Calu3 (cell line): ENCODE results near the gene ANKRD28. TPM values are rescaled to one million over a fixed set of nuclear protein-coding genes. Genes with fewer than 3 reads are reported as not detected.
A peak's percentile ranks its signal among the peaks of the same experiment; 100 is the strongest.
"Not testable (repeated sequence)": the region's sequence is repeated elsewhere in the genome, so short reads cannot be mapped to it uniquely, and the experiment has no call there.

Source experiments
- BruUV-seq: library from RNA; stranded (reverse); fragments of 400-500 nt; replicated peaks from 2 replicates; lab custom pipeline; 2021; lab: Mats Ljungman, UMichigan
- CTCF ChIA-PET: fragments of 300-600 bp; sonication (Branson Sonifier 250); formaldehyde crosslinking; loops from one replicate; lab custom pipeline; 2022; ENCODE audit warnings: antibody characterized with exemption; lab: Charles Lee
- DNase-seq: peaks from one replicate; pipeline ENCODE4 v3.0.0; 2022
- H3K27ac Mint-ChIP-seq: one replicate; pipeline ENCODE4 v1.8.0; 2022; ENCODE audit warnings: mixed read lengths; ENCODE audit not compliant: unreplicated experiment
- H3K27me3 Mint-ChIP-seq: one replicate; pipeline ENCODE4 v1.8.0; 2022; ENCODE audit warnings: mixed read lengths; ENCODE audit not compliant: unreplicated experiment
- H3K36me3 Mint-ChIP-seq: one replicate; pipeline ENCODE4 v1.8.0; 2022; ENCODE audit warnings: mild to moderate bottlenecking, moderate library complexity, mixed read lengths; ENCODE audit not compliant: insufficient read depth, unreplicated experiment
- H3K4me1 Mint-ChIP-seq: one replicate; pipeline ENCODE4 v1.8.0; 2022; ENCODE audit warnings: mild to moderate bottlenecking, low read depth, mixed read lengths; ENCODE audit not compliant: unreplicated experiment
- H3K4me3 Mint-ChIP-seq: one replicate; pipeline ENCODE4 v1.8.0; 2022; ENCODE audit warnings: mild to moderate bottlenecking, low read depth, moderate library complexity, mixed read lengths; ENCODE audit not compliant: unreplicated experiment
- H3K9me3 Mint-ChIP-seq: one replicate; pipeline ENCODE4 v1.8.0; 2022; ENCODE audit warnings: low read depth, mixed read lengths; ENCODE audit not compliant: unreplicated experiment
- intact Hi-C: fragments of 100-400 bp; cut with micrococcal nuclease; formaldehyde crosslinking; loops from one replicate; pipeline ENCODE4 v1.10.0; 2022; ENCODE audit not compliant: unreplicated experiment
- total RNA-seq: library from RNA; stranded (reverse); gene quantifications from 2 replicates; pipeline ENCODE4 v1.2.3, GENCODE V29; 2022
- TF ChIP-seq, protein P1 (sequence below): fragments of 200-600 bp; IDR thresholded peaks from one replicate; pipeline ENCODE4 v1.8.0; 2022; ENCODE audit warnings: antibody characterized with exemption; ENCODE audit not compliant: unreplicated experiment

ANKRD28 gene
- total RNA-seq, 1 experiment from 2014 or later, result 57.7 TPM

DNA sequence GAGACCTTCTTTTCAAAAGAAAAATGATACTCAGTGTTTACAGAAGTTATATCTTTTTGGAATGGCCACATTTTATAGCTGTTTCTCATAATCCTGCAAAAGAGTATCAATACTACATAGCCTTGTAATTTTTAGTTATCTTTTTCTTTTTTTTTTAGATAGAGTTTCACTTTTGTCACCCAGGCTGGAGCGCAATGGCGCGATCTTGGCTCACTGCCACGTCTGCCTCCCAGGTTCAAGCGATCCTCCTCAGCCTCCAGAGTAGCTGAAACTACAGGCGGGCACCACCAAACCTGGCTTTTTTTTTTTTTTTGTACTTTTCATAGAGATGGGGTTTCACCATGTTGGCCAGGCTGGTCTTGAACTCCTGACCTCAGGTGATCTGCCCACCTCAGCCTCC is 53.6 kb downstream of the ANKRD28 start:
- BruUV-seq, result no TSS peak
- CTCF ChIA-PET, result interaction anchor here (1.0 kb wide), 1 partner anchor 55 kb away, joined by 4 read pairs; no protein-coding TSS in a partner anchor
- Mint-ChIP-seq H3K27me3 (no peaks in the 10 kb centered on the region), H3K4me3 (no peak overlapping the region), H3K27ac (no peak overlapping the region), H3K4me1 (no peaks in the 10 kb centered on the region), H3K9me3 (no peaks in the 10 kb centered on the region), H3K36me3 (peaks cover 15% of the 10 kb centered on the region)
- intact Hi-C loops, result no loop called here
- TF ChIP-seq, protein P1, sequence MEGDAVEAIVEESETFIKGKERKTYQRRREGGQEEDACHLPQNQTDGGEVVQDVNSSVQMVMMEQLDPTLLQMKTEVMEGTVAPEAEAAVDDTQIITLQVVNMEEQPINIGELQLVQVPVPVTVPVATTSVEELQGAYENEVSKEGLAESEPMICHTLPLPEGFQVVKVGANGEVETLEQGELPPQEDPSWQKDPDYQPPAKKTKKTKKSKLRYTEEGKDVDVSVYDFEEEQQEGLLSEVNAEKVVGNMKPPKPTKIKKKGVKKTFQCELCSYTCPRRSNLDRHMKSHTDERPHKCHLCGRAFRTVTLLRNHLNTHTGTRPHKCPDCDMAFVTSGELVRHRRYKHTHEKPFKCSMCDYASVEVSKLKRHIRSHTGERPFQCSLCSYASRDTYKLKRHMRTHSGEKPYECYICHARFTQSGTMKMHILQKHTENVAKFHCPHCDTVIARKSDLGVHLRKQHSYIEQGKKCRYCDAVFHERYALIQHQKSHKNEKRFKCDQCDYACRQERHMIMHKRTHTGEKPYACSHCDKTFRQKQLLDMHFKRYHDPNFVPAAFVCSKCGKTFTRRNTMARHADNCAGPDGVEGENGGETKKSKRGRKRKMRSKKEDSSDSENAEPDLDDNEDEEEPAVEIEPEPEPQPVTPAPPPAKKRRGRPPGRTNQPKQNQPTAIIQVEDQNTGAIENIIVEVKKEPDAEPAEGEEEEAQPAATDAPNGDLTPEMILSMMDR, result no peak
- DNase-seq, result no peak

DNA sequence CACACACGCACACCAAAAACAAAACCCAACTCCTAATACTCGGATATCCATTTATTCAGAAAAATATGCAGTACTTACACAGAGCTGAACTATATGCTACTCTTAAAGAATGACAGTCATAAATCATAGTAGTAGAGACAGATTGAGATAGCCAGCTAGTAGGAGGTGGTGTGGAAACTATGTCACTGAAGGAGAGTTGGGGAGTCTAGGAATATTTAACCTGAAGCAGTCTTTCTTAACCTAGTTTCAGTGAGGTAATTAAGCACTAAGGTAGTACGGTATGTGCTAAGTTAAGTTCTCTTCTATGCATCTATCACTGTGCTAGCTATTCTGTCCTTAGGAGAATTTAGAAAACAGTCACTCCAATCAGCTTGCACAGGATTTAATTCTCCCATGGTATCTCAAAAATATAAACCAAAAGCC is 54.2 kb downstream of the ANKRD28 start:
- DNase-seq, result no peak
- intact Hi-C loops, result no loop called here
- TF ChIP-seq, protein P1, result no peak
- CTCF ChIA-PET, result interaction anchor here (1.0 kb wide), 1 partner anchor 55 kb away, joined by 4 read pairs; no protein-coding TSS in a partner anchor
- peaks cover 13% of the 10 kb centered on the region for H3K36me3 Mint-ChIP-seq
- no peaks in the 10 kb centered on the region for H3K9me3 Mint-ChIP-seq
- no peak overlapping the region for H3K27ac Mint-ChIP-seq
- no TSS peak for BruUV-seq
- H3K4me1 Mint-ChIP-seq, result no peaks in the 10 kb centered on the region
- H3K27me3 Mint-ChIP-seq, result no peaks in the 10 kb centered on the region
- no peak overlapping the region for H3K4me3 Mint-ChIP-seq

GRCh38 chr3:15742236-15742635 is 55.5 kb downstream of the ANKRD28 start:
- H3K36me3 Mint-ChIP-seq, H3K4me1 Mint-ChIP-seq, DNase-seq, H3K4me3 Mint-ChIP-seq, H3K9me3 Mint-ChIP-seq, BruUV-seq, CTCF ChIA-PET, intact Hi-C loops, H3K27me3 Mint-ChIP-seq, H3K27ac Mint-ChIP-seq: not testable (repeated sequence)

DNA sequence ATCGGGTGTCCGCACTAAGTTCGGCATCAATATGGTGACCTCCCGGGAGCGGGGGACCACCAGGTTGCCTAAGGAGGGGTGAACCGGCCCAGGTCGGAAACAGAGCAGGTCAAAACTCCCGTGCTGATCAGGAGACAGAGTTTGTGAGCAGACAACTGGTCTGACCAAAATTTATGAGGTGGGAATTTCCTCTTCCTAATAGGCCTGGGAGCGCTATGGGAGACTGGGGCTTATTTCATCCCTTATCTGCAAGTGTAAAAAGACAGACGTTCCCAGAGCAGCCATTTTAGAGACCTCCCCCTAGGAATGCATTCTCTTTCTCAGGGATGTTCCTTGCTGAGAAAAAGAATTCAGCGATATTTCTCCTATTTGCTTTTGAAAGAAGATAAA is 59.2 kb downstream of the ANKRD28 start:
- peak overlapping the region; percentile 11 for H3K27ac Mint-ChIP-seq
- CTCF ChIA-PET, result interaction anchor here (0.6 kb wide), 1 partner anchor 58 kb away, joined by 6 read pairs; no protein-coding TSS in a partner anchor
- not testable (repeated sequence) for H3K27me3 Mint-ChIP-seq

GRCh38 chr3:15731024-15731423 is 66.8 kb downstream of the ANKRD28 start:
- H3K36me3 Mint-ChIP-seq, result peaks cover 22% of the 10 kb centered on the region
- TF ChIP-seq, protein P1, result no peak
- no peak overlapping the region for H3K4me3 Mint-ChIP-seq
- H3K9me3 Mint-ChIP-seq, result no peaks in the 10 kb centered on the region
- H3K27ac Mint-ChIP-seq, result no peak overlapping the region
- BruUV-seq, result no TSS peak
- no peak for DNase-seq
- H3K4me1 Mint-ChIP-seq, result no peaks in the 10 kb centered on the region
- H3K27me3 Mint-ChIP-seq, result no peaks in the 10 kb centered on the region
- intact Hi-C loops, result no loop called here
- CTCF ChIA-PET, result interaction anchor here (0.6 kb wide), 1 partner anchor 1299 kb away, joined by 3 read pairs; no protein-coding TSS in a partner anchor

More for the DNA sequence above, 59.2 kb downstream of the ANKRD28 start:
- intact Hi-C loops, H3K9me3 Mint-ChIP-seq, H3K36me3 Mint-ChIP-seq, BruUV-seq, H3K4me1 Mint-ChIP-seq, DNase-seq, H3K4me3 Mint-ChIP-seq: not testable (repeated sequence)
